H1 (cell line): ENCODE data around the gene UBQLN4. TPM values are rescaled to one million over a fixed set of nuclear protein-coding genes. Genes with fewer than 3 reads are reported as not detected.

Source experiments
- POLR2A ChIP-seq, 2 experiments: IDR thresholded peaks; 1 replicate in 1 of 2; 2 replicates in 1 of 2; pipeline ENCODE4 v1.6.1; 2011; ENCODE audit warnings: low read depth in 2 of 2, low read length in 2 of 2, mild to moderate bottlenecking in 2 of 2; ENCODE audit errors: control extremely low read depth in 1 of 2
- SIRT6 ChIP-seq: IDR thresholded peaks from one replicate; pipeline ENCODE4 v1.7.1; 2012; ENCODE audit warnings: low read length, inconsistent platforms
- TEAD4 ChIP-seq: IDR thresholded peaks from 2 replicates; pipeline ENCODE4 v1.6.1; 2012; ENCODE audit warnings: low read depth, low read length, inconsistent platforms, mixed read lengths
- polyA plus RNA-seq, 7 experiments: library from polyadenylated mRNA; depleted of rRNA in 3 of 7; stranded (reverse) in 5 of 7; unstranded in 2 of 7; fragments of >200 nt in 5 of 7; fragments of 200-250 nt in 2 of 7; gene quantifications; 1 replicate in 5 of 7; 2 replicates in 1 of 7; 4 replicates in 1 of 7; pipeline versions ENCODE4 v1.2.1 to v1.2.3, GENCODE V29; 2011 to 2013; ENCODE audit warnings: missing spikeins in 2 of 7, mixed read lengths in 2 of 7
- total RNA-seq: library from RNA; stranded (reverse); fragmentation: NEBNext Ultra II Directional; extraction: Animal tissue kit (Norgen Biotek cat#: 25700); gene quantifications from 2 replicates; pipeline ENCODE4 v1.2.1, GENCODE V29; 2021

Gene UBQLN4
- total and polyA plus RNA-seq, 2 of the 8 experiments (the other 6 are each of a cell fraction or from before 2014, with no cell fraction given), result 37.7 to 52.0 TPM

GRCh38 chr1:156073740-156074139 is 20.1 kb upstream of the UBQLN4 start (continued):
- TF ChIP-seq TEAD4, result no peak
- TF ChIP-seq POLR2A (IDR thresholded peaks at IDR 0.05; ENCODE audit: control extremely low read depth in 1 of 2, low read depth in 2 of 2, low read length in 2 of 2), result no peak; a peak in 1 of 3 replicates
- TF ChIP-seq SIRT6, result no peak
- TF ChIP-seq, all 59 proteins: peak for 5
